Astrocyte of the cerebellum (primary cell): Measurements from ENCODE around the gene AMN.

ENCODE experiments used
- DNase-seq: peaks from one replicate; pipeline ENCODE4 v3.0.0-alpha.2; 2011; ENCODE audit warnings: low read depth
- H3K4me3 ChIP-seq: 2 replicates; pipeline ENCODE4 v1.5.1; 2011; ENCODE audit warnings: mild to moderate bottlenecking, low read depth, low read length, moderate library complexity
- in situ Hi-C: cut with HindIII; loops from 2 replicates; pipeline ENCODE4 v1.10.0; 2017; ENCODE audit warnings: low sequenced_read_pairs
- TF ChIP-seq, protein P1 (sequence below): IDR thresholded peaks from 2 replicates; pipeline ENCODE4 v1.5.1; 2012; ENCODE audit warnings: low read length, low read depth, moderate library complexity, mild to moderate bottlenecking; ENCODE audit errors: missing control alignments

The AMN gene

DNA sequence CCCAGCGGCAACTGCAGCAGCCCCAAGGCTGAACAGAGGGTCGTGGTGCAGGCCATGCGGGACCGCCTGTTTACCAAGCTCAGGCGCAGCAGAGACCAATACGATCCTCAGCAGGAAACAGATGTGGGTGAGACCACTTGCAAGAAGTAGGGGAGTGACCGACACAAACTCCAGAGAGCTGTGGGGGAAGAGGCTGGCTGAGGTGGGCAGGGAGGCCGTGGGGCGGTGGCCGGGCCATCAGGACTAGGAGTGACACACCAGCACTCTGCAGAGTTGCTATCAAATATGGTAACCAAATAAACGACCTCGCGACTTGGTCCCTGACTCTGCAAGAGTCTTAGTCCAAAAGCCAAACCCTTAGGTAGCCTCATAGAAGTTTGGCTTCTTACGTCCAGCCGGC is 30.6 kb downstream of the AMN start:
- H3K4me3 ChIP-seq, result no peak overlapping the region
- DNase-seq, result no peak
- in situ Hi-C loops, result no loop called here
- TF ChIP-seq, protein P1, sequence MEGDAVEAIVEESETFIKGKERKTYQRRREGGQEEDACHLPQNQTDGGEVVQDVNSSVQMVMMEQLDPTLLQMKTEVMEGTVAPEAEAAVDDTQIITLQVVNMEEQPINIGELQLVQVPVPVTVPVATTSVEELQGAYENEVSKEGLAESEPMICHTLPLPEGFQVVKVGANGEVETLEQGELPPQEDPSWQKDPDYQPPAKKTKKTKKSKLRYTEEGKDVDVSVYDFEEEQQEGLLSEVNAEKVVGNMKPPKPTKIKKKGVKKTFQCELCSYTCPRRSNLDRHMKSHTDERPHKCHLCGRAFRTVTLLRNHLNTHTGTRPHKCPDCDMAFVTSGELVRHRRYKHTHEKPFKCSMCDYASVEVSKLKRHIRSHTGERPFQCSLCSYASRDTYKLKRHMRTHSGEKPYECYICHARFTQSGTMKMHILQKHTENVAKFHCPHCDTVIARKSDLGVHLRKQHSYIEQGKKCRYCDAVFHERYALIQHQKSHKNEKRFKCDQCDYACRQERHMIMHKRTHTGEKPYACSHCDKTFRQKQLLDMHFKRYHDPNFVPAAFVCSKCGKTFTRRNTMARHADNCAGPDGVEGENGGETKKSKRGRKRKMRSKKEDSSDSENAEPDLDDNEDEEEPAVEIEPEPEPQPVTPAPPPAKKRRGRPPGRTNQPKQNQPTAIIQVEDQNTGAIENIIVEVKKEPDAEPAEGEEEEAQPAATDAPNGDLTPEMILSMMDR, result no peak

DNA sequence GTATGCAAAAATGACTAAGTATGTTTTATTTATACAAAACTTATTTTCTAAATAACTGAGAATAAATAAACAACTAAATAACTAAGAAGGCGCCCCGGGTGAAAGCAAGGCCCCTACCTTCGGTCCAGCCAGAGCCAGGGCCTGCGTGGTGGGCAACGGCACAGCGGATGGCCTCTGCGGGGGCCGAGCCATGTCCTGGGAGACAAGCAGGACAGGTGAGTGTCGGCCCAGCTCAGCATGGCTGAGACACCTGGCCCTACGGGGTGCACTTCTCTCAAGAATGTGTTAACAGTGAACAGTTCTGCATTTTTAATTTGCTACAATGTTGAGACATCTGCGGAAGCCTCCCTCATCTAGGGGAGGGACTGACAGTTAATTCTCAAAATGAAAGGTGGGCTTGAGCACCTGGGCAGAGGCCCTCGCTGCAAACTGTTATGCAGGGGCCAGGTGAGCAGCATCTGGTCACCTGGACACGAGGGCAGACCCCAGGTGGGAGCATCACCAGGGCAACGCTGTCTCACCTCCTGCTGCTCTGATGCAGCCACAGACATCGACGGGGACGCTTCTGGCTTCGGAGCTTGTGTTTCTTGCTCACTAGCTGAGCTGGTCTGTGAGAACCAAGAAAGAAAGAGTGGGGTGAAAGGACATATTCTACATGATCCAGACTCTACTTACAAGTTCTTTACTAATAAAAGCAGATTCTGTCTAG is 31.8 kb downstream of the AMN start:
- TF ChIP-seq, protein P1, result no peak
- H3K4me3 ChIP-seq, result no peak overlapping the region
- in situ Hi-C loops, result no loop called here
- DNase-seq, result no peak

DNA sequence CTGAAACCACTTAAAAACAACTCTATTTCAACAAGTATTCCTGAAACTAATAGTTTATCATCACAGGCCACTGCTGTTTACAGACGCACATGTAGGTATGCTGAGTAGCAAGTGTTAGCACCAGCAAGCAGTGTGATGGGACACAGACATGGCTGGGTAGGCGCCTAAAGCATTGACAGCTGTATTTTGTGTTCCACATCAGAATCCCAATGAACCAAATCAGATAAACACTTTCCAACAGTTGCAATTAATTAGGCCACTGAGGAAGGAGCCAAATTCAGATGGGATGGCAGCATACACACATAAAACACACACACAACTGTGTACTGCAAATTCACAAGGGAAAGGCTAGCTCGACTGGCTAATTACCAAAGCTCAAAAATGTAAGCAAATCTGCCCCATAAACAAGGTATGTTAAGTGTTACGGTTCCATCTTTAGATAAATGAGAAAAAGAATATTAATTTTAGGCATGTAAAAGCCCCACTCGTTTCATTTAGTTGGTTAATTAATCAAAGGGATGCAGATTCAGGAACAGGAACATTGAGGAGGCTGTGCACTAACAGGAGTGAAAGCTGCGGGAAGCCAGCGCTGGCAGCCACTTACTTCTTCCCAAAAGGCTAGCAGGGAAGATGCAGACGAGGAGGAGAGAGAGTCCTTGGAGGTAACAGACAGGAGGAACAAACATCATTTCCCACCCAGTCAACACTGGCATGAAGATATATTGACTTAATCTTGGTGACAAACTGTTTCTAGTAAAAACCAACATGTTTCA is 33.4 kb downstream of the AMN start:
- TF ChIP-seq, protein P1, result no peak
- in situ Hi-C loops, result no loop called here

DNA sequence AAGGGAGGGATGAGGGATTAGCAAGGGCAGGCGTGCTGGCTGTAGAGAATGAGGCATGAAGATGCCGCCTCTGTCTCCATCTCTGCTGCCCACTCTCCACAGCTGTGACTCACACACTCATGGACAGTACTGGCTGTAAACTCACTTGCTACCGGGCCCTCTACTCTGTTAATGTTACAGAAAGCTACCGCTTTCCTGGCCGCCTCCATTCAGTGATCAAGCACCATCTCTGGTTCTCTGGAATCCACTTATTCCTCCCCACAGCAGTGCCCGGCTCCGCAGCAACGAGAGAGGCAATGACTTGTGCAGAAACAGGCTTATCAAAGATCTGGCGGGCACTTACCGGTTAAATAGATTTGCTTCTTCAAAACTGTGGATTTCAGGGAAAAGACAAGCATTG is 34.8 kb downstream of the AMN start:
- H3K4me3 ChIP-seq, result no peak overlapping the region

More for the DNA sequence above, 33.4 kb downstream of the AMN start:
- no peak overlapping the region for H3K4me3 ChIP-seq
- no peak for DNase-seq

DNA sequence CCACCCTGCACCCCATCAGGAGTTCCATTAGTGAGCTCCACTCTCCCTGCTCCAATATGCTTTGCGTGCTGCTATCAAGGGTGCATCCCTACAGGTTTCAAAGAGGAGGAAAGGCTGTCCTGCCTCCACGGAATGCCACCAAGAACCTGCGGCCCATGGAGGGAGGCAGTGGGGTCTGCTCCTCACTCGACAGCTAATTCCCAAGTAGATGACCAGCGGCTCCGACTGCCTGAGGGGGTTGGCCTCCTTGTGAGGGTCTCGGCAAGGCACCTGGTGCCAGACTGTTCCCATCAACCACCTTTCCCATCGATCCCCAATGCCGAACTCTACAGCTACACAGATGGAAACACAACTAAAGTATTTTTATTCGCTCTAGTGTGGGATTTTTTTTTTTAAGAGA is 36.0 kb downstream of the AMN start:
- no peak for DNase-seq
- in situ Hi-C loops, result no loop called here
- no peak overlapping the region for H3K4me3 ChIP-seq
- TF ChIP-seq, protein P1, result no peak

More for the DNA sequence above, 34.8 kb downstream of the AMN start:
- TF ChIP-seq, protein P1, result no peak
- in situ Hi-C loops, result no loop called here
- no peak for DNase-seq

DNA sequence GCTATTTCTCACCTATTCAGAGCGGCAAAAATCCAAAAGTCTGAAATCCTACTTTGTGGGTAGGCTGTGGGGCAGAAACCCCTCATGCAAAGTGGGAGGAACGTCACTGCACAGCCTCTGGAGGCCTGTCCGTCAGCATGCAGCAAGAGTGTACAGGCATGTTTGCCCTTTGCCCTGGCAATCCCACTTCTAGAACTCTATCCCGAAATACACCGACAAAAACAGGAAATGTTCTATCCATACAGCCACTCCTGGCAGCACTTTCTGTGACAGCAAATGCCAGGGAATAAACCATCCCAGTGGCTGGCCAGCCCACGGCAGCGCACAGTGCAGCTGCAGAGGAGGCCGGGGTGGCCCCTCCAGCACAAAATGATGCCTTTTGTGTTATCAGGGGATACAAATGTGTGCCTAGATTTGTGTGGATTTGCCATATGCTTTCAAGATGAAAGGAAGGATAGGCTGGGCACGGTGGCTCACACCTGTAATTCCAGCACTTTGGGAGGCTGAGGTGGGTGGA is 39.7 kb downstream of the AMN start:
- in situ Hi-C loops, result no loop called here

More for the DNA sequence above, 39.7 kb downstream of the AMN start:
- no peak overlapping the region for H3K4me3 ChIP-seq
- DNase-seq, result no peak
- TF ChIP-seq, protein P1, result no peak
